ENCODE results near the gene CDC42EP3. TPM values are rescaled to one million over a fixed set of nuclear protein-coding genes. Genes with fewer than 3 reads are reported as not detected.

The CDC42EP3 gene
- total and polyA plus RNA-seq, 2 experiments from 2014 or later = 31.4 TPM

DNA sequence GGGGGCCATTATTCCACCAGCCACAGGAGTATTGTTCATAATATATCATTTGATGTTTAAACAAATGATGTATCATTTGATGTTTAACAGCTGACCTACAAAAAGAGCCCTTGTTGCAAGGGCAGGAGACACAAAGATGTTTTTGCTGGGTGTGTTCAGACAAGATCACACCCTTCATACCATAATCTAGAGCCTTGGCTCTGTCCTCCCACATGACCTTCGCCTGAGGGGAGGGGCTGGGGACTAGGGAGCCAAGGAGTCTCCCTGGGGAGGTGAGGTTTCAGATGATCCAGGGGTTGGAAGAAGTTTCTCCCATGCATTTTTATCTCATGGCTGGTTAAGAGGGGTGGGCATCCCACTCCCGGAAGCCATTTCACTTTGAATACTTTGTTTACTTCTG, 33.5 kb downstream of the CDC42EP3 start:
- H3K79me2 ChIP-seq (replicated peaks; ENCODE audit: insufficient read depth) = no peaks in the 10 kb centered on the region
- no peak for ATAC-seq
- TF ChIP-seq ZNF114 (CRISPR knock-in tag; IDR thresholded peaks at IDR 0.05) (no peak), NANOG (IDR thresholded peaks at IDR 0.05; ENCODE audit: borderline replicate concordance) (no peak)
- TF ChIP-seq, protein P1, sequence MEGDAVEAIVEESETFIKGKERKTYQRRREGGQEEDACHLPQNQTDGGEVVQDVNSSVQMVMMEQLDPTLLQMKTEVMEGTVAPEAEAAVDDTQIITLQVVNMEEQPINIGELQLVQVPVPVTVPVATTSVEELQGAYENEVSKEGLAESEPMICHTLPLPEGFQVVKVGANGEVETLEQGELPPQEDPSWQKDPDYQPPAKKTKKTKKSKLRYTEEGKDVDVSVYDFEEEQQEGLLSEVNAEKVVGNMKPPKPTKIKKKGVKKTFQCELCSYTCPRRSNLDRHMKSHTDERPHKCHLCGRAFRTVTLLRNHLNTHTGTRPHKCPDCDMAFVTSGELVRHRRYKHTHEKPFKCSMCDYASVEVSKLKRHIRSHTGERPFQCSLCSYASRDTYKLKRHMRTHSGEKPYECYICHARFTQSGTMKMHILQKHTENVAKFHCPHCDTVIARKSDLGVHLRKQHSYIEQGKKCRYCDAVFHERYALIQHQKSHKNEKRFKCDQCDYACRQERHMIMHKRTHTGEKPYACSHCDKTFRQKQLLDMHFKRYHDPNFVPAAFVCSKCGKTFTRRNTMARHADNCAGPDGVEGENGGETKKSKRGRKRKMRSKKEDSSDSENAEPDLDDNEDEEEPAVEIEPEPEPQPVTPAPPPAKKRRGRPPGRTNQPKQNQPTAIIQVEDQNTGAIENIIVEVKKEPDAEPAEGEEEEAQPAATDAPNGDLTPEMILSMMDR (conservative IDR thresholded peaks at IDR 0.05; ENCODE audit: low read depth in 2 of 2) = no peak
- no peaks in the 10 kb centered on the region for H3F3A ChIP-seq (replicated peaks; ENCODE audit: low read depth)
- peaks cover 13% of the 10 kb centered on the region for H3K9me2 ChIP-seq (ENCODE audit: insufficient read depth)
- peaks cover 22% of the 10 kb centered on the region for H3K4me1 Mint-ChIP-seq
- peaks cover under 1% of the 10 kb centered on the region for H3K27me3 Mint-ChIP-seq (ENCODE audit: insufficient read depth, low read depth, poor library complexity)
- H2AFZ ChIP-seq = no peak overlapping the region
- no peak overlapping the region for H3K27ac Mint-ChIP-seq
- no peaks in the 10 kb centered on the region for H3K9me3 Mint-ChIP-seq
- no peaks in the 10 kb centered on the region for H4K20me1 ChIP-seq (replicated peaks; ENCODE audit: insufficient read depth)
- no peaks in the 10 kb centered on the region for H3K4me1 ChIP-seq (ENCODE audit: insufficient read depth)
- H3K27ac ChIP-seq (ENCODE audit: low read depth) = no peak overlapping the region
- H3K4me2 ChIP-seq = no peak overlapping the region
- H3K36me3 ChIP-seq (ENCODE audit: insufficient read depth) = no peaks in the 10 kb centered on the region
- H3K27me3 ChIP-seq (ENCODE audit: insufficient read depth) = no peaks in the 10 kb centered on the region
- H3K4me3 Mint-ChIP-seq = no peak overlapping the region
- peaks cover 27% of the 10 kb centered on the region for H3K36me3 Mint-ChIP-seq (ENCODE audit: low read depth)
- no peak for DNase-seq (ENCODE audit: low spot score)
- no peak overlapping the region for H3K4me3 ChIP-seq

- Histone ChIP-seq H3K9me2 (ENCODE audit: insufficient read depth) (peaks cover 13% of the 10 kb centered on the region), H3F3A (replicated peaks; ENCODE audit: low read depth) (no peaks in the 10 kb centered on the region), H3K4me1 (ENCODE audit: insufficient read depth) (no peaks in the 10 kb centered on the region), H3K79me2 (replicated peaks; ENCODE audit: insufficient read depth) (no peaks in the 10 kb centered on the region), H3K27me3 (ENCODE audit: insufficient read depth) (no peaks in the 10 kb centered on the region), H3K4me3 (no peak overlapping the region), H2AFZ (no peak overlapping the region), H3K36me3 (ENCODE audit: insufficient read depth) (no peaks in the 10 kb centered on the region), H4K20me1 (replicated peaks; ENCODE audit: insufficient read depth) (no peaks in the 10 kb centered on the region), H3K4me2 (no peak overlapping the region), H3K27ac (ENCODE audit: low read depth) (no peak overlapping the region)
- ATAC-seq = no peak
- no peak for DNase-seq (ENCODE audit: low spot score)
- Mint-ChIP-seq H3K36me3 (ENCODE audit: low read depth) (peaks cover 22% of the 10 kb centered on the region), H3K27ac (no peak overlapping the region), H3K9me3 (no peaks in the 10 kb centered on the region), H3K4me1 (peaks cover 21% of the 10 kb centered on the region), H3K27me3 (ENCODE audit: insufficient read depth, low read depth, poor library complexity) (no peaks in the 10 kb centered on the region), H3K4me3 (no peak overlapping the region)
- no peak for TF ChIP-seq ETS1 (IDR thresholded peaks at IDR 0.05)
- TF ChIP-seq, protein P1 (conservative IDR thresholded peaks at IDR 0.05; ENCODE audit: low read depth in 2 of 2) = peak in 1 of 2 experiments; percentile 33; a peak in 2 of 4 replicates
These were observed 34.1 kb downstream of the CDC42EP3 start for GRCh38 chr2:37637190-37637860.
